ENCODE results near the gene PIP5K1B.

The PIP5K1B gene

DNA sequence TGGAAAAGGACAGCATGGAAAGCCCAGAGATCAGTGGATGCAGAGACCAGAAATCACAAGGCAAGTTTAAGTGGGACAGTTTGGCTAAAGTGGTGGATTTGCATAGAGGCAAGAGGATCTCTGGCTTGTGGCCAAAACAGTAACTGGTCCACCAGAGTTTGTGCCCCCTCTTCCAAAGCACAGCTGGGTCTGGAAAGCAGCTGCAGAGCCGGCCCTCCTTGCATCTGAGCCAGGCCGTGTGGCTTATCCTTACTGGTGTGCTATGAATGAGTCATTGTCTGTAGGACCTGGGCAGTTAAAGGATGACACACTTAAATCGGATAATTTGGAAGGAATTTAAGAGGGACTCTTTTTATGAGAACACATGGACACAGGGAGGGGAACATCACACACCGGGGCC lies 146.6 kb downstream of the PIP5K1B start:
- H3K27me3 ChIP-seq (replicated peaks), result no peaks in the 10 kb centered on the region
- in situ Hi-C loops (cut with HindIII; ENCODE audit: low pct_ligation_motif_present, low sequenced_read_pairs), result no loop called here
- TF ChIP-seq CTCF (IDR thresholded peaks at IDR 0.05; ENCODE audit: low read depth, low read length, missing control alignments), result no peak
- no peaks in the 10 kb centered on the region for H3K36me3 ChIP-seq (replicated peaks)
- H3K27ac ChIP-seq, result no peak overlapping the region
- no peak overlapping the region for H3K4me3 ChIP-seq (ENCODE audit: low read depth, low read length)
- DNase-seq, result no peak

- no peak for TF ChIP-seq CTCF (IDR thresholded peaks at IDR 0.05; ENCODE audit: low read depth, low read length, missing control alignments)
- DNase-seq, result no peak
- in situ Hi-C loops (cut with HindIII; ENCODE audit: low pct_ligation_motif_present, low sequenced_read_pairs), result no loop called here
These were observed 147.9 kb downstream of the PIP5K1B start for GRCh38 chr9:68852941-68853340.

DNA sequence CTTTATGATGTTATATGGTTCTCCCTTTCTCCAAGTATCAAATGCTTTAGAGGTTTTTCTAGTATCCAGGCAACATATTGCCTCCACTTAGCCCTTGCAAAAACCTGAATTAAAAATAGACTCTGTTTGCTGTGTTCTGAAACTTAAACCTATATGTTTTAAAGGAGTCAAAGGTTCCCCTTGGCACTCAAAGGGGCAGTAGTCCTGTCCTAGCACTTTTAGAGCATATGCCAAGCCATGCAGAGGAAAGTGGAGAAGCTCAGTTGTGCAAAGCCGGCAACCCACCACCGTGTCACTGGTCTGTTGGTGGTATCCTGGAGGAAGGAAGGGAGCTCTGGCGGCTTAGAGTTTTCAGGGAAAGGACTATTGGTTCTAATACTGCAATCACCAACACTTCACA lies 154.3 kb downstream of the PIP5K1B start:
- in situ Hi-C loops (cut with HindIII; ENCODE audit: low pct_ligation_motif_present, low sequenced_read_pairs), result no loop called here
- no peak for DNase-seq
- no peak overlapping the region for H3K4me3 ChIP-seq (ENCODE audit: low read depth, low read length)
- TF ChIP-seq CTCF (IDR thresholded peaks at IDR 0.05; ENCODE audit: low read depth, low read length, missing control alignments), result no peak
- H3K27me3 ChIP-seq (replicated peaks), result peaks cover 2% of the 10 kb centered on the region
- H3K27ac ChIP-seq, result no peak overlapping the region
- H3K36me3 ChIP-seq (replicated peaks), result no peaks in the 10 kb centered on the region

More at GRCh38 chr9:68852941-68853340, 147.9 kb downstream of the PIP5K1B start:
- no peaks in the 10 kb centered on the region for H3K27me3 ChIP-seq (replicated peaks)
- no peak overlapping the region for H3K27ac ChIP-seq
- no peaks in the 10 kb centered on the region for H3K36me3 ChIP-seq (replicated peaks)
- no peak overlapping the region for H3K4me3 ChIP-seq (ENCODE audit: low read depth, low read length)

- in situ Hi-C loops (cut with HindIII; ENCODE audit: low pct_ligation_motif_present, low sequenced_read_pairs), result no loop called here
- H3K27ac ChIP-seq, result no peak overlapping the region
- H3K27me3 ChIP-seq (replicated peaks), result peaks cover 2% of the 10 kb centered on the region
- DNase-seq, result no peak
- no peak for TF ChIP-seq CTCF (IDR thresholded peaks at IDR 0.05; ENCODE audit: low read depth, low read length, missing control alignments)
- H3K36me3 ChIP-seq (replicated peaks), result no peaks in the 10 kb centered on the region
- no peak overlapping the region for H3K4me3 ChIP-seq (ENCODE audit: low read depth, low read length)
These were observed 155.4 kb downstream of the PIP5K1B start for GRCh38 chr9:68860419-68860818.

- Histone ChIP-seq H3K36me3 (replicated peaks) (no peaks in the 10 kb centered on the region), H3K27me3 (replicated peaks) (peaks cover 2% of the 10 kb centered on the region), H3K4me3 (ENCODE audit: low read depth, low read length) (no peak overlapping the region), H3K27ac (no peak overlapping the region)
- no peak for DNase-seq
- TF ChIP-seq CTCF (IDR thresholded peaks at IDR 0.05; ENCODE audit: low read depth, low read length, missing control alignments), result no peak
- in situ Hi-C loops (cut with HindIII; ENCODE audit: low pct_ligation_motif_present, low sequenced_read_pairs), result no loop called here
These were observed 156.4 kb downstream of the PIP5K1B start for GRCh38 chr9:68861436-68861835.

- Histone ChIP-seq H3K36me3 (replicated peaks) (no peaks in the 10 kb centered on the region), H3K27ac (no peak overlapping the region), H3K27me3 (replicated peaks) (no peaks in the 10 kb centered on the region), H3K4me3 (ENCODE audit: low read depth, low read length) (no peak overlapping the region)
- in situ Hi-C loops (cut with HindIII; ENCODE audit: low pct_ligation_motif_present, low sequenced_read_pairs), result no loop called here
- TF ChIP-seq CTCF (IDR thresholded peaks at IDR 0.05; ENCODE audit: low read depth, low read length, missing control alignments), result no peak
- DNase-seq, result no peak
These were observed 162.0 kb downstream of the PIP5K1B start for GRCh38 chr9:68867066-68867465.
